Adipocyte (in vitro differentiated cells): ENCODE measurements around the gene CENPM.

Source experiments
- DNase-seq: peaks from one replicate; pipeline ENCODE4 v3.0.0-alpha.2; 2015; ENCODE audit warnings: low read depth
- H3K27me3 ChIP-seq: replicated peaks from 2 replicates; pipeline ENCODE4 v1.7.0; 2013; ENCODE audit warnings: mild to moderate bottlenecking, low read length, moderate library complexity; ENCODE audit not compliant: control insufficient read depth, insufficient read depth
- H3K36me3 ChIP-seq: 2 replicates; pipeline ENCODE4 v1.7.0; 2013; ENCODE audit warnings: low read length, mild to moderate bottlenecking, moderate library complexity; ENCODE audit not compliant: control insufficient read depth, insufficient read depth, severe bottlenecking
- H3K4me1 ChIP-seq: 2 replicates; pipeline ENCODE4 v1.7.0; 2013; ENCODE audit warnings: mild to moderate bottlenecking, low read length, moderate library complexity; ENCODE audit not compliant: control insufficient read depth, insufficient read depth
- H3K4me3 ChIP-seq: 2 replicates; pipeline ENCODE4 v1.7.0; 2013; ENCODE audit warnings: mild to moderate bottlenecking, low read length, moderate library complexity
- H3K9ac ChIP-seq: 2 replicates; pipeline ENCODE4 v1.7.0; 2013; ENCODE audit warnings: mild to moderate bottlenecking, low read length, moderate library complexity
- H3K9me3 ChIP-seq: 2 replicates; pipeline ENCODE4 v1.7.0; 2013; ENCODE audit warnings: mild to moderate bottlenecking, low read length, moderate library complexity; ENCODE audit not compliant: control insufficient read depth

CENPM gene

GRCh38 chr22:41940832-41941765 lies 5.9 kb downstream of the CENPM start:
- peaks cover 13% of the 10 kb centered on the region for H3K4me1 ChIP-seq
- H3K36me3 ChIP-seq: no peaks in the 10 kb centered on the region
- H3K4me3 ChIP-seq: no peak overlapping the region
- H3K27me3 ChIP-seq: no peaks in the 10 kb centered on the region
- no peaks in the 10 kb centered on the region for H3K9me3 ChIP-seq
- peak; percentile 91 for DNase-seq
- peak overlapping the region; percentile 5 for H3K9ac ChIP-seq

- no peak for DNase-seq
- Histone ChIP-seq H3K27me3 (no peaks in the 10 kb centered on the region), H3K9me3 (no peaks in the 10 kb centered on the region), H3K36me3 (no peaks in the 10 kb centered on the region), H3K4me3 (no peak overlapping the region), H3K9ac (no peak overlapping the region), H3K4me1 (peaks cover 8% of the 10 kb centered on the region)
These were observed 6.7 kb downstream of the CENPM start for GRCh38 chr22:41939981-41940831.

- DNase-seq: no peak
- peaks cover 8% of the 10 kb centered on the region for H3K4me1 ChIP-seq
These were observed 10.1 kb downstream of the CENPM start for GRCh38 chr22:41936894-41937169.

GRCh38 chr22:41935509-41935908 lies 11.4 kb downstream of the CENPM start:
- DNase-seq: no peak
- Histone ChIP-seq H3K9me3 (no peaks in the 10 kb centered on the region), H3K4me3 (no peak overlapping the region), H3K9ac (no peak overlapping the region), H3K4me1 (peaks cover 2% of the 10 kb centered on the region), H3K36me3 (no peaks in the 10 kb centered on the region), H3K27me3 (no peaks in the 10 kb centered on the region)

More at GRCh38 chr22:41936894-41937169, 10.1 kb downstream of the CENPM start:
- no peaks in the 10 kb centered on the region for H3K9me3 ChIP-seq
- no peaks in the 10 kb centered on the region for H3K27me3 ChIP-seq
- no peak overlapping the region for H3K9ac ChIP-seq
- no peak overlapping the region for H3K4me3 ChIP-seq
- H3K36me3 ChIP-seq: no peaks in the 10 kb centered on the region

GRCh38 chr22:41935015-41935351 lies 12.0 kb downstream of the CENPM start:
- DNase-seq: no peak

GRCh38 chr22:41934284-41935014 lies 12.5 kb downstream of the CENPM start:
- H3K9me3 ChIP-seq: no peaks in the 10 kb centered on the region
- DNase-seq: no peak
- no peaks in the 10 kb centered on the region for H3K4me1 ChIP-seq
- no peaks in the 10 kb centered on the region for H3K27me3 ChIP-seq
- H3K4me3 ChIP-seq: no peak overlapping the region
- no peak overlapping the region for H3K9ac ChIP-seq
- H3K36me3 ChIP-seq: no peaks in the 10 kb centered on the region

More at GRCh38 chr22:41935015-41935351, 12.0 kb downstream of the CENPM start:
- H3K9ac ChIP-seq: no peak overlapping the region
- H3K9me3 ChIP-seq: no peaks in the 10 kb centered on the region
- H3K4me3 ChIP-seq: no peak overlapping the region
- no peaks in the 10 kb centered on the region for H3K4me1 ChIP-seq
- no peaks in the 10 kb centered on the region for H3K36me3 ChIP-seq
- H3K27me3 ChIP-seq: no peaks in the 10 kb centered on the region

- H3K9ac ChIP-seq: no peak overlapping the region
- no peaks in the 10 kb centered on the region for H3K9me3 ChIP-seq
- DNase-seq: no peak
- no peaks in the 10 kb centered on the region for H3K36me3 ChIP-seq
- H3K4me1 ChIP-seq: no peaks in the 10 kb centered on the region
- H3K4me3 ChIP-seq: no peak overlapping the region
- no peaks in the 10 kb centered on the region for H3K27me3 ChIP-seq
These were observed 13.4 kb downstream of the CENPM start for GRCh38 chr22:41933411-41934177.

- no peaks in the 10 kb centered on the region for H3K27me3 ChIP-seq
- no peak for DNase-seq
- no peaks in the 10 kb centered on the region for H3K4me1 ChIP-seq
- H3K4me3 ChIP-seq: no peak overlapping the region
- H3K9ac ChIP-seq: no peak overlapping the region
- no peaks in the 10 kb centered on the region for H3K9me3 ChIP-seq
- no peaks in the 10 kb centered on the region for H3K36me3 ChIP-seq
These were observed 14.6 kb downstream of the CENPM start for GRCh38 chr22:41932353-41932752.

- no peak overlapping the region for H3K4me3 ChIP-seq
- no peaks in the 10 kb centered on the region for H3K36me3 ChIP-seq
- no peaks in the 10 kb centered on the region for H3K9me3 ChIP-seq
- no peak for DNase-seq
- H3K4me1 ChIP-seq: no peaks in the 10 kb centered on the region
- no peaks in the 10 kb centered on the region for H3K27me3 ChIP-seq
- H3K9ac ChIP-seq: no peak overlapping the region
These were observed 15.2 kb downstream of the CENPM start for GRCh38 chr22:41931701-41932269.

- Histone ChIP-seq H3K27me3 (peaks cover 9% of the 10 kb centered on the region), H3K9me3 (no peaks in the 10 kb centered on the region), H3K4me3 (no peak overlapping the region), H3K36me3 (no peaks in the 10 kb centered on the region), H3K4me1 (peaks cover 3% of the 10 kb centered on the region), H3K9ac (no peak overlapping the region)
- DNase-seq: no peak
These were observed 17.5 kb downstream of the CENPM start for GRCh38 chr22:41929418-41929810.
